Osteocyte (in vitro differentiated cells): Measurements from ENCODE around the gene F5. TPM values are rescaled to one million over a fixed set of nuclear protein-coding genes. Genes with fewer than 3 reads are reported as not detected.

Experiments used
- DNase-seq: peaks from one replicate; pipeline ENCODE4 v3.0.0; 2021; ENCODE audit warnings: mixed read lengths; ENCODE audit not compliant: unreplicated experiment; ENCODE audit errors: extremely low spot score
- H3K27ac Mint-ChIP-seq: one replicate; pipeline ENCODE4 v1.8.0; 2021; ENCODE audit warnings: mild to moderate bottlenecking, mixed read lengths; ENCODE audit not compliant: unreplicated experiment
- H3K27me3 Mint-ChIP-seq: one replicate; pipeline ENCODE4 v1.8.0; 2021; ENCODE audit warnings: mixed read lengths; ENCODE audit not compliant: unreplicated experiment
- H3K36me3 Mint-ChIP-seq: one replicate; pipeline ENCODE4 v1.8.0; 2021; ENCODE audit warnings: mixed read lengths; ENCODE audit not compliant: unreplicated experiment
- H3K4me1 Mint-ChIP-seq: one replicate; pipeline ENCODE4 v1.8.0; 2021; ENCODE audit warnings: mixed read lengths; ENCODE audit not compliant: unreplicated experiment
- H3K4me3 Mint-ChIP-seq: one replicate; pipeline ENCODE4 v1.8.0; 2021; ENCODE audit warnings: mild to moderate bottlenecking, moderate library complexity, mixed read lengths; ENCODE audit not compliant: unreplicated experiment
- H3K9me3 Mint-ChIP-seq: one replicate; pipeline ENCODE4 v1.8.0; 2021; ENCODE audit warnings: mixed read lengths; ENCODE audit not compliant: unreplicated experiment
- CTCF ChIP-seq: fragments of 200-600 bp; sonication (generic); IDR thresholded peaks from 2 replicates; pipeline ENCODE4 v1.5.0; 2021; ENCODE audit warnings: antibody characterized with exemption, mild to moderate bottlenecking, moderate library complexity
- total RNA-seq: library from RNA; stranded (reverse); gene quantifications from 2 replicates; pipeline ENCODE4 v1.2.1, GENCODE V29; 2021

The F5 gene
- total RNA-seq, 1 donor from 2014 or later, result not detected

- Mint-ChIP-seq H3K4me3 (no peak overlapping the region), H3K27me3 (no peaks in the 10 kb centered on the region), H3K9me3 (no peaks in the 10 kb centered on the region), H3K4me1 (peaks cover 15% of the 10 kb centered on the region), H3K27ac (no peak overlapping the region), H3K36me3 (peaks cover 5% of the 10 kb centered on the region)
- no peak for TF ChIP-seq CTCF
- no peak for DNase-seq
Observed at GRCh38 chr1:169479363-169480066, 106.8 kb downstream of the F5 start.

- no peak overlapping the region for H3K27ac Mint-ChIP-seq
- H3K4me1 Mint-ChIP-seq, result peaks cover 2% of the 10 kb centered on the region
- TF ChIP-seq CTCF, result no peak
Observed at GRCh38 chr1:169478094-169478672, 108.1 kb downstream of the F5 start.

GRCh38 chr1:169475806-169476387 lies 110.4 kb downstream of the F5 start:
- no peak overlapping the region for H3K27ac Mint-ChIP-seq
- no peaks in the 10 kb centered on the region for H3K27me3 Mint-ChIP-seq
- H3K4me1 Mint-ChIP-seq, result no peaks in the 10 kb centered on the region

More at GRCh38 chr1:169478094-169478672, 108.1 kb downstream of the F5 start:
- Mint-ChIP-seq H3K9me3 (no peaks in the 10 kb centered on the region), H3K4me3 (no peak overlapping the region), H3K36me3 (peaks cover 5% of the 10 kb centered on the region), H3K27me3 (no peaks in the 10 kb centered on the region)
- DNase-seq, result no peak

GRCh38 chr1:169474302-169474995 lies 111.8 kb downstream of the F5 start:
- no peak for DNase-seq
- H3K27ac Mint-ChIP-seq, result no peak overlapping the region
- no peak for TF ChIP-seq CTCF
- peaks cover 9% of the 10 kb centered on the region for H3K36me3 Mint-ChIP-seq
- H3K9me3 Mint-ChIP-seq, result no peaks in the 10 kb centered on the region
- H3K27me3 Mint-ChIP-seq, result no peaks in the 10 kb centered on the region
- H3K4me1 Mint-ChIP-seq, result no peaks in the 10 kb centered on the region
- no peak overlapping the region for H3K4me3 Mint-ChIP-seq

More at GRCh38 chr1:169475806-169476387, 110.4 kb downstream of the F5 start:
- Mint-ChIP-seq H3K36me3 (peaks cover 5% of the 10 kb centered on the region), H3K4me3 (no peak overlapping the region), H3K9me3 (no peaks in the 10 kb centered on the region)
- no peak for DNase-seq
- TF ChIP-seq CTCF, result no peak

GRCh38 chr1:169473347-169473746 lies 112.9 kb downstream of the F5 start:
- Mint-ChIP-seq H3K27ac (no peak overlapping the region), H3K27me3 (no peaks in the 10 kb centered on the region), H3K9me3 (no peaks in the 10 kb centered on the region), H3K36me3 (peaks cover 14% of the 10 kb centered on the region), H3K4me3 (no peak overlapping the region), H3K4me1 (no peaks in the 10 kb centered on the region)
- DNase-seq, result no peak
- no peak for TF ChIP-seq CTCF
